ENCODE measurements around the gene HCFC1.

Gene HCFC1

DNA sequence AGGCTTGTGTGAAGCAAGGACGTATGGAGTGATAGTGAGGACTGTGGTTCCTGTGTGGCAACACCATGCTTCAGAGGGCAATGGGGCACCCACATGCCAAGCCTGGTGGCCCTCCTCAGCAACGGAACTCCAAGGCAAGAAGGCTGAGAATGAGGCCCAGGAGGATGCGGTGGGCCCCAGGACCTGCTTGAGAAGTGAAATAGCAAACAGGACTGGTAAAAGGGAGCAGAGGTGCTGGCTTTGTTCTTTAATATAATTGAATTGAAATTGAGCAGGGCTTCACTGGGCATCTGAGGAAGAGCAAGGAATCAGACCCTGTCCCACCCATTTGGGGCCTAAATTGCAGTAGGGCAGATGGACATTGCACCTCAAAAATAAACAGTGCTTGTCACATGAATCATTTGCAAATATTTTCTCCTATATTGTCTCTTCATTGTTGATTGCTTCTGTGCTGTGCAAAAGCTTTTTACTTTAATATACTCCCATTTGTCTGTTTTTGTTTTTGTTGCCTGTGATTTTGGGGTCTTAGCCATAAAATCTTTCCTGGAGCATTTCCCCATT lies 3.2 kb upstream of the HCFC1 start:
- DNase-seq: no peak

DNA sequence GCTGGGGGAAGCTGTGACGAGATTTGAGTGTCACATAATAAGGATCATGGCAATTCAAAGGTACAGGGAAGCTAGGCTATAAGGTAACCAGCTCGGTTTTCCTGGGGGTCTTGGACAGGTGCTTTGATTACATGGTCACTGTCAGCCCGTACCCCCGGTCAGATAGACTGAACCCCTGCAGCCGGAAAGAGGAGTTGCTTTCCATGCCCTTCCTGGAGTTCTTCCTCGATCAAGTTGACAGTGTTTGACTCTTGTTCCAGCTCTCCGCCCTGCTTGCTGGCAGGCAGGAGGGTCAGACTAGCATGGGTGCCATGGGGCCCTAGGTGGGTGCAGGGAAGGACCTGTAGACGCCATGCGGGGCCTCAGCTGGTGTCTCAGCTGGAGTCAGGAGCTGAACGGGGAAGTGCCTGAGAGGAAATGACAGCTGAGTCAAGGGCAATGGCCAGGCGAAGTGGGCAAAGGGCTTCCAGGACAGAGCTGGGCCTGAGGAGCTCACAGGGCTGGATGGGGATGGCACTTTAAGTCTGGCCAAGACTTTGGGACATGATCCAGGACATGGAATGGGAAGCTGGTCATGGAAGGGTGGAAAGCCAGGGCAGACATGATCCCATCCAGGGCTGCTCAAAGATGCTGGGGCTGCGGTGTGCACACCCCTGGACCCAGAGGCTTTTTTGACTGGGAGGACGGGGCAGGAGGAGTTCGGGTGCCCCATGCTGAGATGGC lies 2.5 kb upstream of the HCFC1 start:
- no peak for DNase-seq

DNA sequence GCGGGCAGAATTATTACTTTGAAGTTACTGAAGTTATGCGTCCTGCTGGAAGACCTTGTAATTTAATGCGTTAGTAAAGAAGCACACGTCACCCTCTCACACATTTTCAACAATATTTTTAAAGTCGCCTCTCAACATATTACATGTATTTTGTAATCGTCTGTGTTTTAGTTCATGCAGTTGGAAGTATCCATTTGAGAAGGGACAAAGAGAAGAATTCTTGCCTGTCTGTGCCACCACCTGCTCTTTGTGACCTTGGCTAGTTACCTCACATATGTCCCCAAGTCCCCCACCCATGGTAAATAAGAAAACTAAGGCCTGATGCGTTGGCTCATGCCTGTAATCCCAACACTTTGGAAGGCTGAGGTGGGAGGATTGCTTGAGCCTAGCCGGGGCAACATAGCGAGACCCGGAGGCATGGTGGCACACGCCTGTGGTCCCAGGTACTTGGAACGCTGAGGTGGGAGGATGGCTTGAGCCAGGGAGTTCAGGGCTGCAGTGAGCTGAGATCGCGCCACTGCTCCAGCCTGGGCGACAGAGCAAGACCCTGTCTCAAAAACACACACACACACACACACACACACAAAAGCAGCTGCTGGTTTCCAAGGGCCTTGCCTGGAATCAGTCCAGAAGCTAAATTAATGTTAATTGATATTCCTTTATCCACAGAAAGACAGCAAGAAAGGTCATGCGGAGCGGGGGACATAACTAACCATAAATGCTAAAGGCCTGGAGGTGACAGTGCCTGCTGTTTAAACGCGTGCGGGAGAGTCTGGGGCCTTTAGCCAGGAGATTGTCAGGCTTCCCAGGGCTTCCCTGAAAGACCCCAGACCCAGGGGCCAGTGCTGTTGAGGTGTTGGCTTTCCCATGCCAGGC lies 1.7 kb upstream of the HCFC1 start:
- no peak for DNase-seq

DNA sequence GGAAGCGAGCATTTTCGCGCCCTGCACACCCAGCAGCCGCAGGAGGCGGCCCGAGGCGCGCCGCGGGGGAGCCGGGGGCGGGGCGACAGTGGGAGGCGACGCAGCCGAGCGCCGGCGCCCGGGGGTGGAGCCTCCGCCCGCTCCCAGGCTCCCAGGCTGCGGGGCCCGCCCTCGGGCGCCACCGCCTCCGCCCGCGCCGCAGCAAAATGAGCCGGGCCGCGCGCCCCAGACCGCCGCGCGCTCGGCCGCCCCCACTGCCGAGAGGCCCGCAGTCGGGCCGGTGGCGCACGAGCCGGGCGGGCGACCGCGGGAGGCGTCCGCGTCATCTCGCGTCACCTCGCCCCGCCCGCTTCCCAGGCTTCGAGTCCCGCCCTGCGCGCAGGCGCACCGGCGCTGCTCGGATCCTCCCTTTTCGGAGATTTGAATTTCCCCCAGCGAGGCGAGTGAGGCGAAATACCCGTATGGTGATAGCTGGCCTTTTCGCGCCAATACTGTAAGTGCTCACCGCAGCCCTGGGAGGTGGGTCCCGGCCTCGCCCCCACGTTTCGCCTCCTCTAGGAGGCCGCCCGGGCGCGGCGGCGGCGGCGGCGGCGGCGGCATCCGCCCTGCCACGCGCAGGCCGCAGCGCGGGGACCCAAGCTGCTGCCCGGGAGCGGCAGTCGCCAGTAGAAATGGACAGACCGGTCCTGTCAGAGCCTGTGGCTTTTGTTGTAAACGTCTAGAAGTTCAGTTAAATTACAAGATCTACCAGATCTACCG lies 929 bp upstream of the HCFC1 start, which contains the start of gene TMEM187:
Gene TMEM187 (plus strand): TSS at position 387 of the 759 bp plus-strand sequence. CDS start 9,309 bp downstream, outside the sequence.
- DNase-seq: peak in 57 of 58 donors; percentile 9 to 94 (median 76)

DNA sequence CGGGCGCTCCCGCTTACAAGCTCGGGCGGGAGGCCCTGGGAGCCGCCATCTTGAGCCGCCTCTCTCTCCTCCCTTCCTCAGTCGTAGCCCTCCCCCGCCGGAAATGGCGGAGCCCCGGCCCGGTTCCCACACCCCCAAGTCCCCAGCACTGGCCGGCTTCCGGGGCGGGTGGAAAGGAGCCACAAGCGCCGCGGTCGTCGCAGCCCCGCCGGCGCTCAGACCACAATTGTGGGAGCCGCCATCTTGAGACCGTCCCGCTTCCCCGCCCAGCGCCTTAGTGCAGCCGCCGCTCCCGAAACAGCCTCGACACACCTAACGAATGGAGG lies 531 bp downstream of the HCFC1 start:
- peak; percentile 18 to 92 (median 78) for DNase-seq

DNA sequence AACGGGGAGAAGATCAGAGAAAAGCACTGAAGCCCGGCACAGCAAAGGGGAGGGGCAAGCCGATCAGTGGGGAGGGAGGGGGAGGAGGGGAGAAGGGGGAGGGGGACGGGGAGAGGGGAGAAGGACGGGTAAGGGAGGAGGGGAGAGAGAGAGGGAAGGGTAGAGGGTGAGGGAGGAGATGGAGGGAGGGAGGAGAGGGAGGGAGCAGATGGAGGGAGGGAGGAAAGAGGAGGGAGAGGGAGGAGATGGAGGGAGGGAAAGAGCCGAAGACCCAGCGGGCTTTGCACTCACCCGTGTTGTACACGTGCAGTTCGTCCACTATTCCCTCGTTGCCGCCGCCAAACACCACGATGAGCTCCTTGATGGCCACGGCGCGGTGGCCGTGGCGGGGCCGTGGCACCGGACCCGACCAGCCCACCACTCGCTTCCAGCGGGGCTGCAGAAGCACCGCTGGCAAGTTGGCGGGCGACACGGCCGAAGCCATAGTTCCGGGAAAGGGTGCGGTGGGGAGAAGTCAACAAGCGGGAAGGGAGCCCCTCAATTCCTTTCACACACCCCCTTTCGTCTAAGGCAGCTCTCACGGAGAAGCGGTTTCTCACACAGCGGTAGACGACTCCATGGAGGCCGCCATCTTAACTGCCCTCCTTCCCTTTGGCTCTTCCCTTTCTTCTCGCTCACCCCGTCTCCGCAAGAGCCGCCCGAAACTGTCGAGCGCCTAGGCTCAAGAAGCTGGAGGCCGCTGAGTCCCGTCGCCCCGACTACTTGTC lies 1.1 kb downstream of the HCFC1 start:
- DNase-seq: peak in 42 of 58 donors; percentile 1 to 88 (median 62)

DNA sequence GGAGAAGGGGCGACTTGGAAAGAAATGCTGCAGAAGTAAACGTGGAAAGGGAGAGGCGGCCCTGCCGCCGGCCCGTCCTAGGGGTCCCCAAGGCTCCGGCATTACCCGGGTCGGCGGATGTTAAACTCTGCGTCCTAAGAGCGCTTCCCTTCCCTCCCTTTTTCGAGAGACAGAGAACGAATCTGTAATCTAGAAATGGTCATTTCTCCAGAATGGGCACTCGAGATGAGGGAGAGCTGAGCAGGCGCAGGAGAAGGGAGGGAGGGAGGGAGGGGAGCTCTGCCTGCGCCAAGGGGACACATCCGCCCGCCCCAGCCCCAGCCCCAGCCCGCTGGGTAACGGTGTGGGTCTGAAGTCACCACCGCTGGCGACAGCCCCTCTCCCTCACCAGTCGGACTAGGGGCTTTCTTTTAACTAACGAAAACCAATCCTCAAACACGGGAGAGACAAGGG lies 1.7 kb downstream of the HCFC1 start:
- peak in 42 of 58 donors; percentile 12 to 81 (median 55) for DNase-seq

DNA sequence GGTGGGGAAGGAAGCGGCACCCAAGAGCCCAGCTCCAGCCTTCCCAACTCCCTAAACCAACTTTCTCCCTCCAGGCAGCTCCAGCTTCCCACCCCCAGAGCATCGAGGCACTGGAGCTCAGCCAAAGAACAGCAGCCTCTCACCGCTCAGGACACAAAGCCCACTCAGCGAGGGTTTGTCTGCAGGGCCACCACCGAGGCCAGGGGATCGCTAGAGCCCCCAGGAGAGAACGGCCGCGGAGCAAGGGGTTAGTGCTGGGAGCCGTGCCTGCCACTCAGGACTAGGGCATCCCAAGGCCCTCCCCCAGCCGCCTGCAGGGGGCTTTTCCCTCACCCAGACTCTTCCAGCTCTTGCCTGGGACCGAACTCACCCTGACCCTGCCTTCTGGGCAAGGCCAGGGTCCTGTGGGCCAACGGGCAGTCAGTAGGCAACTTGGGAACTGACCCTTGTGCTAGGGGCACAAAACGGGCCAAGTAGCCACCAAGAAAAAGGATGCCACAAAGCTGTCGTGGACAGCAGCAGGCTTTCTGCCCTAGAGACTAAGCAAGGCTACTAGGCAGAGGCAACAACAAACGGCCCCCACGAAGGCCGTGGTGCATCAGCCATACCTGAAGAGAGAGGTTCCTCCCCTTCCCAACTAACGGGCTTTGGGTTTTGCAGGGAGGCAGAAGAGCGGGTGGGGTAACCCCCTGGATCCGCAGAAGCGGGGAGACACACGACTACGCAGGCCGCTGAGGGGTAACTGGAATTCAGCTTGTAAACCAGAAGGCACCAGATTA lies 2.3 kb downstream of the HCFC1 start:
- DNase-seq: no peak

DNA sequence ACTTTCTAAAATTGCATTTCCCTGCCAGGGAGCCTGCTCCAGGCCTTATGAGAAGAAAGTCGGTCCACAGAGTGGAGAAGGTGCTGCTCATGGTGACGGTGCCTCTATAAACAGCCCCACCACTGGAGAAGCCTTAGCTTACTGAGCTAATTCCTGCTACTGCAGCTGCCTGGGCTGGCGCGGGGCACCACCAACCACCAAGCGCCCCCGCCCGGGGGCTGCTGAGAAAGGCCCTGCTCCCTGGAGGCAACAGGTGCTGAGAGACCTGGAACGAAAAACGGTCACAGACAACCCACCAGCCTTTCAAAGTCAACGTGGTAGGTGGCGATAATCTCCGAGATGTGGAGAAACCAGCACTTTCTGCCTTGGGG lies 2.9 kb downstream of the HCFC1 start:
- DNase-seq: peak in 9 of 58 donors; percentile 5 to 46 (median 20)

DNA sequence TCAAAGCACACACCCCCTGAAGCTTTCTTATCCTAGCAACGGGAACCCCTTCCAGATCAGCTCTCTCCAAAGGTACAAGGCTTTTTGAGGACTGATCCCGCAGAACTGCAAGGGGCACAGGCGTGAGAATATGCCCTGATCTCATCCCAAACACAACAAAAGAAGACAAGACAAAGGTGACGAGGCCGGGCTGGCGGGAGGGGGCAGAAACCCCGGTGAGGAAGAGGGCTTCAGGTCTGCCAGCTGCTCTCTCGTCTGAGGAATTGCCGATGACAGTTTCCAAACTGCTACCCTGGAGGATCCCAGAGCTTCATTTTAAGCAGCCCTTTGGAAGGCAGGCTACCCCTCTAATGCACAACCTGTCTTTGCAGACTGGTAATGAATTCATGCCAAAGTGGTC lies 3.4 kb downstream of the HCFC1 start:
- DNase-seq: no peak

DNA sequence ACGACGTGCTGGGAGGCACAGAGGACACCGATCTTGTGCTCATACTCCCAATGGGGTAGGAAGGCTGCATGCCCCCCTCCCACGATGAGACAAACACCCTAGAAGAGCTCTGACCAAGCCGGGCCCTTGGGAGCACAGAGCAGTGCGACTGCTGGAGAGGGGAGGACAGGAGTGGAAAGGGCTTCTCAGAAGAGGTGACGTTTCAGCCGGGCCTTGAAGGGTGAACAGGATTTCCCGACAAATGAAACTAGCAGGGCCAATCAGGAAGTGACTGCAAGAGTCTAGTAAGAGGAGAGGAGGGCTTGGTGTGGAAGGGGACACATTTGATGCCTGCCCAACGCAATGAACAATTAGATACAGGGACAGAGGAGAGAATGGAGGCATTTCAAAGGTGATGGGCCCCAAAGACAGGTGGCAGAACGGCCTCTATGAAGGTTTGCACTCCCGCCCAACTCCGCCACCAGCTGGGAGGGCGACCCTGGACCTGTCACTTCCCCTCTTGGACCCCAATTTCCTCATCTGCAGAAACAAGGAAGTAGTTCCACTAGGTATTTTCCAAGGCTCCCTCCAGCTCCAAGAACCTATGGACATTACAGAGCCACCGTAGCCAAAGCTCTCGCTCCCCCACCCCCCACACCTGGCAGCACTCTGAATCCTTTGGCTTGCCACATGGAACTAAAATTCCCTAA lies 3.9 kb downstream of the HCFC1 start:
- no peak for DNase-seq

DNA sequence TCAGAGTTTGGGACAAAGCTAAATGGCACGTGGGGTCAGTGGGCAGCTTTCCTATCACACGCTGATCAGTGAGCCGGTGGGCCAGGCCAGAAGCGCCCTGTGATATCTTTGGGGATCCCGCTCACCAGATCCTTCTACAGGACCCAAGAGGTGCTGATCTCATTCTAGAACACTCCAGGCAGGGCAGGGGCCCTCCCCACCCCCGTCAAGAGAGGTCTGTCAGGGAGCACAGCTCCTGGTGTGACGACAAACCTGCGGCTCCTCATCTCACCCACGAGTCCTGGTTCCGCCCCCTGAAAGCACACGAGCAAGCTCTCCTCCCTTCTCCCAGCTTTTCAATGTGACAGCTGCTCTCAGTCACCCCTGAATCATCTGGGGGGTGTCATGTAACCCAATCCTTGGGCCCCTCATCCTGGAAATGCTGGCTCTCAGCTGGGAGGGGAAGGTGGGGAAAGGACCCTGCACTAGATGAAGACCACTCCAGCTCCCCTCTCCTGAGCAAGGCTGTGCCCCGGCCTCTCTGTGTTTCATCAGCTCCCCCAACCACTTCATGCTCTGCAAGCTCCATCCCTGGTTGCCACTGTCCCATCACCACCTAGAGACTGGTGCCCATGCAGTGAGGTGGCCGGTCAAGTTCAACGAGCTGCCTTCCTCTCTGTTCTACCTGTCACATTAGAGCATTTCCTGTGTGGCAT lies 4.6 kb downstream of the HCFC1 start:
- peak in 1 of 58 donors; percentile 18 for DNase-seq

DNA sequence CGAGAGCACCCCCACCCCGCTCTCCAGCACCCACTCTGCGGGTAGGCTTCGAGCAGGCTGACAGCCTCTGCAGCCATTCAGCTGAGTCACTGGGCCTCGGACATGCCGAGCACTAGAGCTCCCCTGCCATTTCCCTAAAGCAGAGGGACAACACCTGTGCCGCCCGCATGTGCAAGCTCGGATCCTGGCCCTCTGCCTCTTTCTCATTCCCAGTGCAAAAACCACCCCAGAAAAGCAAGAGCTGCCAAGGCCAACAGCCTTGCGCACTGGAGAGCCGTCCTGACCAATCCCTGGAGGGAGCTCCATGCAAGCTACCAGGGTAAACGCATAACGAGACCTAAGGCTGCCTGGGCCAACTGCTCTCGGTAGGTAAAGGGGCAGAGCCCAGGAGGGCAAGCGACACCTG lies 5.3 kb downstream of the HCFC1 start:
- DNase-seq: peak in 22 of 58 donors; percentile 7 to 62 (median 22)

DNA sequence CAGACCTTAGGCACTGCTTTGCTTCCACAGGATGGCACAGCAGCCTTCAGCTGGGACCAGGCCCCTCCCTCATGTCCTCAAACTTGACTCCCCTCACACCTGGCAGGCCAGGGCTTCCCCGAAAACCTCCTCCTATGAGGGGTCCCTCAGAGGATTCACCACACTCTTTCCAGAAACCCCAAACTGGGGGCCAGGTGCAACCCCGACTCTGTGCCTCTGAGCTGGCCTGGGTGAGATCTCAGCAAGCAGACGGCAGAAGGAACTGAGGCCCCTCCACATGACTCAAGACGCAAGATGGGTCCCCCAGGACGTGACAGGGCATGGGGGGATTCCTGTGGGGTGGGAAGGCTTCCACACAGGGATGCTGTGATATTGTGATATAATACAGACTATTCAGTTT lies 6.2 kb downstream of the HCFC1 start:
- no peak for DNase-seq

DNA sequence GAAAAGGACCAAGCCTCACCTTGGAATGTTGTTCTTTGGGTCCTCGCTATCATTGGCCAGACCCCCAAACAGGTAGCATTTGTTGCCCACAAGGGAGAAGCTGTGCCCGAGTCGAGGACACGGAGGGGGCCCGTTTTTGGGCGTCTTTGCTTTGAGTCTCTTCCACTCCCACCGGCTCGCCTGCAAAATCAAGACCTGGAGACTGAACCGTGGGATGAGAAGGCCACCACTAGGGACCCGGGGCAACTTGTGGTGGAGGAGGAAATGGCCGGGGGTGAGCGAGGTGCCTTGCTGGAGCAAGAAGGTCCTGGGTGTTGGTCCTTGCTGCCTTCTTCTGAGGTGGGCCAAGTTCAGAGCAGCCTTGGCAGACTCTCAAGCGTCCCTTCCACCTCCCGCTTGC lies 7.5 kb downstream of the HCFC1 start:
- DNase-seq: no peak

DNA sequence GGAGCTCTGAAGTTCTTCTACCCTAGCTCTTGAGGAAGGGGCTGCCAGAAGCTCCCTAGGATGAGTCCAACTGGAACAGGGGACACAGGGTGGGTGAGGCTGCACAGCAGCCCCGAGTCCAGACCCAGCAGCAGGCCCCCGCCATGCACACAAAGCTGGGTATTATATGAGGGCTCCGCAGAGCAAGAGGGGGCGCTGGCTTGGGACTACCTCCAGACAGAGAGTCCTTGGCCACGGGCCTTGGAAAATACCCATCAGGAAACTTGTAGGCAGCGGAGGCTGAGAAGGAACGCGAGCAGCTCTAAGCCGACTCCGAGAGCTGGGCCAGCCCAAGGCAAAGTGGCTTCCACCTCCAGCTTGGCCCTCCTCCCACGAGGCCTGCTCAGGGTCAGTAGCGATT lies 8.1 kb downstream of the HCFC1 start:
- peak in 9 of 58 donors; percentile 5 to 38 (median 15) for DNase-seq

DNA sequence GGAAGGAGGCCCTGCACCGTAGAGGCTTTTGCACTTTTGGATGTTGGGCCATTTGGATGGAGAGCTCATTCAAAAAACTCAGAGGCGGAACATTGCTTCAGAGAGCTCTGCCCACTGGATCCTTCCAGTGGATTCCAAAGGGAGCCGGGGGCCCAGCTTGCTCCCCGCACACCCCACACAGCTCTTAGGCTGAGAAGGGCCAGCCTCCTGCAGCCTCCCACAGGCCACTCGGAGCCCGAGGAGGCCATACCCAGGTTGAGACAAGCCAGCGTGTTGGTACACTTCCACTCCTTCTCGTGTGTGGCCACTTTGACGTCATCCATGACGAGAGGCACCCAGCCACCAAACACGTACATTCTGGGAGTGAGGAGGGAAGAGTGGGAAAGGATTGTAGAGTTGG lies 10.3 kb downstream of the HCFC1 start:
- no peak for DNase-seq

DNA sequence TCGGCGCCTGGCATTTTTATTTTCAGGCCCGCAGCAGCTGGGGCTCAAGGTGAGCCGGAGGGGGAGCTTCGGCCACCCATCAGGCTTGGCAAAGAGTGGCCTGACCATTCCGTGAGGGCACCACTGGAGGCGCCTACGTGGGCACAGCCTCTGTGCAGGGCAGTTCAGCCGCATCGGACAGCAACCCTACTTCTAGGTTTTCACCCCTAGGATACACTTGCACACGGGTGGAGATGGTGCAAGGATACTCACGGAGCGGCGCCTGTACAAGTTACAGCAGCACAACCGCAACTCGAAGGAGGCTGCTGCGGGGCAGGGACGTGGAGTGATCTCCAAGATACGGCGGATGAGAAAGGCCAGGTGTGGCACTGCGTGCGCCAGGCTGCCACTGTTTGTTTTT lies 10.8 kb downstream of the HCFC1 start:
- DNase-seq: no peak

DNA sequence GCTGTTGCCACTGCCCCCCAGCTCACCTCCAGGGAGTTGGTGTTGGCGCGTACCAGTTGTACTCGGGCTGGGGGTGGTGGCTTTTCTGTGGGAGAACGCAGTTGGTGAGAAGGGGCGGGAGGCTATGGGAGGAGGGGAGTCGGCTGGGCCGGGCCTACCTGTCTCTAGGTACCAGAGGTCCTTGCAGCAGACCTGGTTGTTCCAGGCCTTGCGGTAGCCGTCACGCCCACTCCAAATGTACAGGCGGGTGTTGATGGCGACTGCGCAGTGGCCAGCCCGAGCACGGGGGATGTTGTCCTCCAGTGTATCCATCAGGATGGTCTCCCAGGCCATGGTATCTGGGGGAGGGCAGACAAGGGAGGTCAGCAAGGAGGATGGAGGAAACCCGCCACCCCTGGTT lies 11.5 kb downstream of the HCFC1 start:
- no peak for DNase-seq

All from anterior cingulate cortex (tissue), 58 donors.